Measurements from ENCODE around the gene SMPDL3A. TPM values are rescaled to one million over a fixed set of nuclear protein-coding genes. Genes with fewer than 3 reads are reported as not detected.

SMPDL3A gene
- total RNA-seq, 4 donors from 2014 or later = 7.2 to 21.9 (median 10.8) TPM

DNA sequence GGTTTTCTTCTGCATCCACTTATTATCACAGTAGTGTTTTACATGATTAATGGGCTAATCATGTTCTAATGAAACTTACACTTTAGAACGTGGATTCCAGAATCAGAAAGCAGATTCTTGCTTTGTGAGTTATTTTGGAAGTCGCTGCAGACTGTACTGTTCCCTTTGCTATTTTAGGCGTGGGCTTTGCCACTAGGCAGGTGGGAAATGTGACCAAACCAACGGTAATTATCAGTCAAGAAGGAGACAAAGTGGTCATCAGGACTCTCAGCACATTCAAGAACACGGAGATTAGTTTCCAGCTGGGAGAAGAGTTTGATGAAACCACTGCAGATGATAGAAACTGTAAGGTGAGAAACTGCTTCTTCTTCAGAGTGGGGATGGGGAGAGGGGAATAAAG, 8.9 kb upstream of the SMPDL3A start:
- TF ChIP-seq, protein P1, sequence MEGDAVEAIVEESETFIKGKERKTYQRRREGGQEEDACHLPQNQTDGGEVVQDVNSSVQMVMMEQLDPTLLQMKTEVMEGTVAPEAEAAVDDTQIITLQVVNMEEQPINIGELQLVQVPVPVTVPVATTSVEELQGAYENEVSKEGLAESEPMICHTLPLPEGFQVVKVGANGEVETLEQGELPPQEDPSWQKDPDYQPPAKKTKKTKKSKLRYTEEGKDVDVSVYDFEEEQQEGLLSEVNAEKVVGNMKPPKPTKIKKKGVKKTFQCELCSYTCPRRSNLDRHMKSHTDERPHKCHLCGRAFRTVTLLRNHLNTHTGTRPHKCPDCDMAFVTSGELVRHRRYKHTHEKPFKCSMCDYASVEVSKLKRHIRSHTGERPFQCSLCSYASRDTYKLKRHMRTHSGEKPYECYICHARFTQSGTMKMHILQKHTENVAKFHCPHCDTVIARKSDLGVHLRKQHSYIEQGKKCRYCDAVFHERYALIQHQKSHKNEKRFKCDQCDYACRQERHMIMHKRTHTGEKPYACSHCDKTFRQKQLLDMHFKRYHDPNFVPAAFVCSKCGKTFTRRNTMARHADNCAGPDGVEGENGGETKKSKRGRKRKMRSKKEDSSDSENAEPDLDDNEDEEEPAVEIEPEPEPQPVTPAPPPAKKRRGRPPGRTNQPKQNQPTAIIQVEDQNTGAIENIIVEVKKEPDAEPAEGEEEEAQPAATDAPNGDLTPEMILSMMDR (IDR thresholded peaks at IDR 0.05; ENCODE audit: low read depth) = no peak

DNA sequence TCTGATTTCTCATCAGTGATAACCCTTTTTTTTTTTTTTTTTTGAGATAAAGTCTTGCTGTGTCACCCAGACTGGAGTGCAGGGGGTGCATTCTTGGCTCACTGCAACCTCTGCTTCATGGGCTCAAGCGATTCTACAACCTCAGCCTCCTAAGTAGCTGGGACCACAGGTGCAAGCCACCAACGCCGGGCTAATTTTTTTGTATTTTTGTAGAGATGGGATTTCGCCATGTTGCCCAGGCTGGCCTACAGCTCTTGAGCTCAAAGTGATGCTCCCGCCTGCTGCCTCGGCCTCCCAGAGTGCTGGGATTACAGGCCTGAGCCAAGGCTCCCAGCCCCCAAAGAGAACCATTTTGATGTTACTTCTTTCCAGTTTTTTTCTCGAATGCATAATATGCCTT, 7.3 kb upstream of the SMPDL3A start:
- TF ChIP-seq, protein P1 (IDR thresholded peaks at IDR 0.05; ENCODE audit: low read depth) = no peak

DNA sequence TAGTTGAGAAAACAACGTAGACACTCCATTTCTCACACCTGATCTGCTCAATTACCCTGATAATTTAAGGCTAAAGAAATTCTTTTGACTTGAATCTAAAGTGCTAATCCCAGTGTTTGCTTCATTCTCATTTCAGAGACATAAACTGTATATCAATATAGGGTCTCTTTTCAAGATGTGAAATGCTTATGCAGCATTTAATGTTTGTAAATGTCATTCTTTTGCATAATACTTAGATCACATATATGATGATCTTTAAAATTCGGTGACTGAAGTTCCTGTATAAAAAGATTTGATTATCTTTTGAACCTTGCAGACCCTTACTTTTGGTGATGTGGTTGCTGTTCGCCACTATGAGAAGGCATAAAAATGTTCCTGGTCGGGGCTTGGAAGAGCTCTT, 5.7 kb upstream of the SMPDL3A start:
- TF ChIP-seq, protein P1 (IDR thresholded peaks at IDR 0.05; ENCODE audit: low read depth) = no peak

DNA sequence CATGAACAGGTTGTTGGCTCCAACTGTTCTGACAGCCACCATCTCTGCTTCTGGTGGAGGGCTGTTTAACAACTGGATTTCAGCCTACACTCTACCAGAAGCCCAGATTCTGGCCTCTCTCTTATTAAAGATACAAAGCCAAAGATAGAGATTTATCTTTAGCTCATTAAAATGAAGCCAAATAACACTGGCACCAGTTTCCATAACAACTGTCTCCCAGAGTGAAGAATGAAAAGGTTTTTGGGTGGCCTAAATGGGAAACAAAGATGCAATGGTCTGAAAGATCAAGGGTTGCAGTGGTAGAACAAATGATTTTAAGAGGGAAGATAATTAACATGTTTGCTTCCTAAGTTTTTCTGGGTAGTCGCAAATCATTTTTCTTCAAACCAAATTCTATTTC, 3.2 kb upstream of the SMPDL3A start:
- TF ChIP-seq, protein P1 (IDR thresholded peaks at IDR 0.05; ENCODE audit: low read depth) = no peak

DNA sequence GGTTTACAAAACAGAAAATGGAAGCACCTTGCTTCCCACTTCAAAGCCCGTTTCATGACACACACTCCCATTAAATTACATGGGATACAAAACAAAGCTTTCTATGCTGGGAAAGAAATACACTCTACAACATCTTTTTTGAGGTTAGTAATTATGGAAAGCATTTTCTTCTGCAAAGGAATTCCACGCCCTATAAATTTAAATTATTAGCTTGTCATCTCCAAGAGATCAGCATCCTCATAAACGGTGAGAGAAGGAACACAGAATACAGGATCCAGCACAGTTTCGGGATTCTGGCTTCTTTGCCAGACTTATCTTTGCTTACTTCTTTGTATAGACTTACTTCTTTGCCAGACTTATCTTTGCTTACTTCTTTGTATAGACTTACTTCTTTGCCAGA, 1.3 kb upstream of the SMPDL3A start:
- TF ChIP-seq, protein P1 (IDR thresholded peaks at IDR 0.05; ENCODE audit: low read depth) = no peak

DNA sequence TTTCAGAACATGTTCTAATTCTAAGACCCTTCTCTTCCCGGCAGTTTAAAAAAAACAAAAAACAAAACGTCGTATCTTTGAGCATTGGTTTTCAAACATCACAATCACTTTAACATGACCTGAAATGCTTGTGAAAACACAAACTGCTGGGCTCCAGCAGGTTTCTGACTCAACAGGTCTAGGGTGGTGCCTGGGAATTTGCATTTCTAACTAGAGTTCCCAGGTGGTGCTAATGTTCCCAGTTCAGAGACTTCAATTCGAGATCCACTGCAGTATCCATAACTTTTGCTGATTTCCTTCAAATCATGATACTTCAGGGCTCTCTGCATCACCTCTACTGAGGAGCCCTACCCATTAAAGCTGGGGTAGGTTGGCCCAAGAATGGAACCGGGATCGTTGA, 850 bp upstream of the SMPDL3A start:
- TF ChIP-seq, protein P1 (IDR thresholded peaks at IDR 0.05; ENCODE audit: low read depth) = no peak

DNA sequence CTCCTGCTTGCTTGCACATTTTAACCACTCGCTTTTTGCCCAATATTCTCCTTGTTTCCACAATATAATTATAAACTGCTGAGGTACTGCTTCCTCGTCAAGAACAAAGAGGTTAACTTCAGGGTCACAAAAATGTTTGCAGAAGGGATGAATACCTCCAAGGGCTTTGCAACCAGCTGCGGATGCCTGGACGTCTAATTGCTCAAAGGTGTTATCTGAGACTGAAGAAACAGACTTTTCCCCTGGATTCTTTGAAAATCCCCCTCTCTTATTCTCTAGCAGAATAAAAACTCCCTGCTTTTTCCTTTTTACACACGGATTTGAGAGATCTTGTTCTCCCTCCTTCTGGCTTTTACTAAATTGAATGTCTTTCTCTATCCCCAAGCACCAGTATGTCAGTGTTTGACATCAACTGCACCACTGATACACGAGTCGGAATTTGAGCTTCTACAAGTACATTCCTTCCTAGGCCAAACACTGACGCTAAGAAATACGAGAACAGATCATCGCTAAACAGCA, 336 bp upstream of the SMPDL3A start:
- TF ChIP-seq, protein P1 (IDR thresholded peaks at IDR 0.05; ENCODE audit: low read depth) = no peak

Measured in subcutaneous adipose tissue (tissue), 4 donors.